HepG2 (cell line): ENCODE results near the gene LYPD3. TPM values are rescaled to one million over a fixed set of nuclear protein-coding genes. Genes with fewer than 3 reads are reported as not detected.

ENCODE experiments used
- AFF4 ChIP-seq: sonication (generic); formaldehyde crosslinking; IDR thresholded peaks from 2 replicates; pipeline ENCODE4 v1.4.0; 2020; ENCODE audit warnings: missing genetic modification reagents
- CAMTA2 ChIP-seq: sonication (generic); formaldehyde crosslinking; IDR thresholded peaks from 2 replicates; pipeline ENCODE4 v1.4.0; 2020; ENCODE audit warnings: mild to moderate bottlenecking, missing genetic modification reagents, borderline replicate concordance
- E2F2 ChIP-seq: sonication (generic); formaldehyde crosslinking; IDR thresholded peaks from 2 replicates; pipeline ENCODE4 v1.4.0; 2020; ENCODE audit warnings: missing genetic modification reagents, borderline replicate concordance
- EEA1 ChIP-seq: sonication (generic); formaldehyde crosslinking; IDR thresholded peaks from 2 replicates; pipeline ENCODE4 v1.5.1; 2020; ENCODE audit warnings: mild to moderate bottlenecking, missing genetic modification reagents, borderline replicate concordance
- EED ChIP-seq: sonication (generic); formaldehyde crosslinking; IDR thresholded peaks from 2 replicates; pipeline ENCODE4 v1.5.0; 2020; ENCODE audit warnings: mild to moderate bottlenecking, missing genetic modification reagents
- HES4 ChIP-seq: sonication (generic); formaldehyde crosslinking; IDR thresholded peaks from 2 replicates; pipeline ENCODE4 v1.9.0; 2021; ENCODE audit warnings: mild to moderate bottlenecking, missing genetic modification reagents, borderline replicate concordance
- HNRNPL ChIP-seq: fragments of 200-400 bp; formaldehyde crosslinking; IDR thresholded peaks from 2 replicates; pipeline ENCODE4 v1.6.1; 2017; ENCODE audit warnings: mild to moderate bottlenecking, low read depth, low read length
- ISL2 ChIP-seq: sonication (generic); formaldehyde crosslinking; IDR thresholded peaks from 2 replicates; pipeline ENCODE4 v1.5.0; 2020; ENCODE audit warnings: missing genetic modification reagents
- JUNB ChIP-seq: sonication (generic); formaldehyde crosslinking; IDR thresholded peaks from 2 replicates; pipeline ENCODE4 v1.8.0; 2022; ENCODE audit warnings: missing genetic modification reagents, mild to moderate bottlenecking, borderline replicate concordance
- NFE2L1 ChIP-seq: sonication (generic); formaldehyde crosslinking; IDR thresholded peaks from 2 replicates; pipeline ENCODE4 v1.4.0; 2020; ENCODE audit warnings: missing genetic modification reagents, mild to moderate bottlenecking, borderline replicate concordance
- NR0B2 ChIP-seq: sonication (generic); formaldehyde crosslinking; IDR thresholded peaks from 2 replicates; pipeline ENCODE4 v1.4.0; 2020; ENCODE audit warnings: mild to moderate bottlenecking, missing genetic modification reagents
- NRL ChIP-seq: sonication (generic); formaldehyde crosslinking; IDR thresholded peaks from 2 replicates; pipeline ENCODE4 v1.5.0; 2020; ENCODE audit warnings: missing genetic modification reagents, mild to moderate bottlenecking, moderate library complexity, borderline replicate concordance
- SKI ChIP-seq: fragments of 450-650 bp; IDR thresholded peaks from one replicate; pipeline ENCODE4 v1.6.1; 2018; ENCODE audit warnings: mild to moderate bottlenecking; ENCODE audit not compliant: partially characterized antibody
- SUZ12 ChIP-seq: fragments of 150-350 bp; IDR thresholded peaks from 2 replicates; pipeline ENCODE4 v1.6.1; 2014; ENCODE audit warnings: low read depth, low read length
- TBP ChIP-seq: sonication (generic); formaldehyde crosslinking; IDR thresholded peaks from 2 replicates; pipeline ENCODE4 v1.5.0; 2020; ENCODE audit warnings: missing genetic modification reagents
- ZBTB25 ChIP-seq: IDR thresholded peaks from 2 replicates; pipeline ENCODE4 v1.6.1; 2018; ENCODE audit warnings: missing genetic modification reagents
- ZFAT ChIP-seq: sonication (generic); formaldehyde crosslinking; conservative IDR thresholded peaks from 2 replicates; pipeline ENCODE4 v1.8.1; 2023; ENCODE audit warnings: missing genetic modification reagents, inconsistent platforms
- ZNF101 ChIP-seq: sonication (generic); formaldehyde crosslinking; IDR thresholded peaks from 2 replicates; pipeline ENCODE4 v1.4.0; 2020; ENCODE audit warnings: mild to moderate bottlenecking, low read depth, missing genetic modification reagents, borderline replicate concordance
- ZNF160 ChIP-seq: sonication (generic); formaldehyde crosslinking; IDR thresholded peaks from 2 replicates; pipeline ENCODE4 v1.8.0; 2022; ENCODE audit warnings: mild to moderate bottlenecking, inconsistent platforms, missing genetic modification reagents
- ZNF180 ChIP-seq: sonication (generic); formaldehyde crosslinking; IDR thresholded peaks from 2 replicates; pipeline ENCODE4 v1.4.0; 2020; ENCODE audit warnings: low read depth, missing genetic modification reagents, borderline replicate concordance
- ZNF382 ChIP-seq: sonication (generic); formaldehyde crosslinking; IDR thresholded peaks from 2 replicates; pipeline ENCODE4 v1.5.0; 2020; ENCODE audit warnings: missing genetic modification reagents, mild to moderate bottlenecking, borderline replicate concordance
- ZNF7 ChIP-seq: IDR thresholded peaks from 2 replicates; pipeline ENCODE4 v1.6.1; 2016; ENCODE audit warnings: missing biosample characterization, missing genetic modification reagents
- polyA plus RNA-seq, 8 experiments: library from polyadenylated mRNA; depleted of rRNA in 3 of 8; stranded (reverse) in 7 of 8; unstranded in 1 of 8; fragments of >200 nt; fragmentation: Illumina TruSeq in 4 of 8; extraction: Trizol in 4 of 8; gene quantifications; 2 replicates each; pipeline versions ENCODE4 v1.2.1 to v1.2.3, GENCODE V29; 2011 to 2016; ENCODE audit warnings: low read depth in 4 of 8, missing spikeins in 1 of 8, mixed read lengths in 1 of 8; ENCODE audit not compliant: insufficient read depth in 1 of 8
- total RNA-seq, 5 experiments: library from RNA; depleted of rRNA; stranded (reverse); fragments of >200 nt; fragmentation: Illumina TruSeq; extraction: Trizol; gene quantifications; 2 replicates each; pipeline ENCODE4 v1.2.3, GENCODE V29; 2016; ENCODE audit warnings: low read depth in 1 of 5

LYPD3 gene
- total and polyA plus RNA-seq, 2 of the 13 experiments (the other 11 are each of a cell fraction or from before 2014, with no cell fraction given) = 0.51 to 1.5 TPM

GRCh38 chr19:43462785-43463380, 2.5 kb downstream of the LYPD3 start (continued):
- TF ChIP-seq JUNB (no peak), ISL2 (CRISPR knock-in tag) (0 out of 2 replicates have a peak, but pooled peaks have one; percentile 13), AFF4 (CRISPR knock-in tag) (no peak), ZNF7 (CRISPR knock-in tag) (no peak), ZNF180 (CRISPR knock-in tag) (peak; percentile 59; the same call in 1 of the 2 replicates), NFE2L1 (no peak; the same call in 1 of the 2 replicates), E2F2 (CRISPR knock-in tag) (no peak), SKI (no peak), ZNF101 (CRISPR knock-in tag) (no peak), ZFAT (CRISPR knock-in tag) (no peak), EEA1 (CRISPR knock-in tag) (peak; percentile 48; the same call in 1 of the 2 replicates), SUZ12 (no peak), CAMTA2 (no peak), NR0B2 (CRISPR knock-in tag) (0 out of 2 replicates have a peak, but pooled peaks have one; percentile 31), ZNF160 (CRISPR knock-in tag) (no peak), HNRNPL (no peak), ZNF382 (CRISPR knock-in tag) (no peak), EED (CRISPR knock-in tag) (no peak), NRL (CRISPR knock-in tag) (no peak), TBP (CRISPR knock-in tag) (no peak), HES4 (CRISPR knock-in tag) (no peak; the same call in 1 of the 2 replicates), ZBTB25 (no peak)
